HL-60/S4 (cell line): ENCODE results near the gene MAGI1.
"Not testable (repeated sequence)": the region's sequence is repeated elsewhere in the genome, so short reads cannot be mapped to it uniquely, and the experiment has no call there.

Source experiments
- in situ Hi-C: fragments of 300-500 bp; cut with MboI; formaldehyde crosslinking; loops from 2 replicates; pipeline ENCODE4 v1.14.3; 2022; ENCODE audit warnings: low sequenced_read_pairs

Gene MAGI1

DNA sequence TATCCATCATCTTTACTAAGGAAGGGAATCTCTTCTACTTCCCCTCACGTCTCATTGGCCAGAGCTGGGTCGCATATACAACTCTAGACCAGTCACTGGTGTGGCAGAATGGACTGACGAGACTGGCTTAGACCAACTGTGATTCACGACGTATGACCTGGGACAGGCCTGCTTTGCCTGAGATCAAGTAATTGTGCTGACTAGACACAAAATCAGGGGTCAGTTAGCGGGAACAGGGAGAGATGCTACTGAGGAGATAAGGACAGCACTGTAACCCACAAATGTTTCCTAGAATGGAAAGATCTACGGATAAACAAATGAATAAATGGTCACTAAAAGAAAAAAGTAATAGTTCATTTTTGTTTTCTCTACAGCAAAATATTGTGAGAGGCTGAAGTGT is 308.3 kb downstream of the MAGI1 start:
- in situ Hi-C loops, result no loop called here

DNA sequence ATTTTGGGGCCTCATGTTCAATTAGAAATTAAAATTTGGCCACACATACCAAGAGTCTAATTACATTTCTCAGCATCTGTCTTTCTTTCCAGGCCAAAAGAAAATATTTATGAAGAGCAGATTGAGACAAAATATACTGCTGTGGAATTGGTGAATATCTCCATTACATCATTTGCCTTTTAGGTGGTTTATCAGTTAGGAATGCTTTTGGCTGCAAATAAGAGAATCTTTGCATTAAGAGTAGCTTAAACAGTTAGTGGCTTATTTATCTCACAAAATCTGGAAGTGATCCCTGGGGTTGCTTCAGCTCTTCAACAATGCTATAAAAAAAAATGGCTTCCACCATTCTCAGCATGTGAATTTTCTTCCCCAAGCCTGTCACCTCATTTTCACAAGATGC is 308.7 kb downstream of the MAGI1 start:
- in situ Hi-C loops, result no loop called here

DNA sequence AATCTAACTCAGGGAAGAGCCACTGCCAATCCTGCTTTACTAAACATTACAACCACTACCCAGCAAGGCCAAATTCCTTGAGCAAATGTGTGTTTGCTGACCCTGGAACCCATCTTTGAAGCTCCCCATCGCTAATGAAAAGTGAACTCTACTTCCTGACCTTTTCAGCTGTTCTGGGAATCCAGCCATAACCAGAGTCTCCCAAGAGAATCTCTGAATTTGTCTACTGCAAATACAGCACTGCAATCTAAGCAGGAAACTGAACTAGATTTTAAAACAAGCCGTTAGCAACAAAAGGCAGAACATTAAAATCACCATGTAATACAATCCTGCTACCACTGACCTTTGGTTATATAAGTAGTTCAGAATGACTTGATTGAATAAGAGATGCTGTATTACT is 309.2 kb downstream of the MAGI1 start:
- in situ Hi-C loops, result no loop called here

DNA sequence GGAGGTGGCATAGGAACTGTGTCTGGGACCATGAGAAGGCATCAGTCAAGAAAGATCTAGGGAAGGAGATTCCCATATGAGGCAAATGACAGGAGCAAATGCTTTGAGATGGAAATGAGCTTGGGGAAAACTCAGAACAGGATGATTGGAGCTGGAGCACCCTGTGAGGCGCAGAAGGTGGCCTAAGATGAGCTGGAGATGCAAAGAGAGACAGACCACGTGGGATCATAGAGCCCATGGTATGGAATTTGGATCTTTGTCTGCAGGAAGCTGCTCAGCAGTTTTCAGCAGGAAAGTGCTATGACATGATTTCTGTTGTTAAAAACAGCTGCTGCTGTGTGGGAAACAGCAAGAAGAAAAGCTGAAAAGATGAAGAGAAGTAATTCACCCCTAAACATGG is 310.6 kb downstream of the MAGI1 start:
- in situ Hi-C loops, result no loop called here

DNA sequence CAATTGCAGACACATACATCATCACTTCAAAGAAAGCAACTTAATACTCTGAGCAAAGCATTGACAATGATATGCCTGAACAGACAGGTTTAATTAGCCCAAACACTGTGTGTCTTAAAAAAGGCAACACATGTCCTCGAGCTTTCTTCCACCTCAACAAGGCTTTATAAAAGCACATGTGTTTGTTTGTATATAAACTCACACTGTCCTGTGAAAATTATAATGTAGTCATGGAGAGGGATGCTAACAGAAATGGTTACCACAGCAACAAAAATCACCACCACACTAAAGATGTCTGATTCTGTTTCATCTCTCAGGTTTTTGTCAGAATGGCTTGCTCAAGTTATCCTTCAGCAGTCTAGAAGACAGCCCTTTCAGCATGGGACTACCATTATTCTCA is 314.7 kb downstream of the MAGI1 start:
- in situ Hi-C loops, result no loop called here

DNA sequence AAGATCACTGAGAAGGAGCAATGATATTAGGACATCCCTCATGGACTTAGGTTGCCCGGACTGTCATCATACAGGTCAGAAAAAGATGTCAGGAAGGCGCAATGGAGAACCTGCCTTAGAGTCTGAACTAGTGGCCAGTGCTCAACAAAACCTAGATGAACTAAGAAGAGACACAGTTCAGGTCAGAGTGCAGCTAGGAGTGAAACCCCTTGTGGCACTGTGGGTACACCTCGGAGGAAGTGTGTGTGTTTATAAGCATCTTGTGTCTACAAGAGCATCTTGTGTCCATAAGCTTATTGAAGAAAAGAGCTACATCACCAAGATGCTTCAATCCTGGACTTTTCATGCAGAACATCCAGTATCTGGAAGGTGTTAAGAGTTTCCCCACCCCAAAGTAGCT is 315.7 kb downstream of the MAGI1 start:
- in situ Hi-C loops, result no loop called here

DNA sequence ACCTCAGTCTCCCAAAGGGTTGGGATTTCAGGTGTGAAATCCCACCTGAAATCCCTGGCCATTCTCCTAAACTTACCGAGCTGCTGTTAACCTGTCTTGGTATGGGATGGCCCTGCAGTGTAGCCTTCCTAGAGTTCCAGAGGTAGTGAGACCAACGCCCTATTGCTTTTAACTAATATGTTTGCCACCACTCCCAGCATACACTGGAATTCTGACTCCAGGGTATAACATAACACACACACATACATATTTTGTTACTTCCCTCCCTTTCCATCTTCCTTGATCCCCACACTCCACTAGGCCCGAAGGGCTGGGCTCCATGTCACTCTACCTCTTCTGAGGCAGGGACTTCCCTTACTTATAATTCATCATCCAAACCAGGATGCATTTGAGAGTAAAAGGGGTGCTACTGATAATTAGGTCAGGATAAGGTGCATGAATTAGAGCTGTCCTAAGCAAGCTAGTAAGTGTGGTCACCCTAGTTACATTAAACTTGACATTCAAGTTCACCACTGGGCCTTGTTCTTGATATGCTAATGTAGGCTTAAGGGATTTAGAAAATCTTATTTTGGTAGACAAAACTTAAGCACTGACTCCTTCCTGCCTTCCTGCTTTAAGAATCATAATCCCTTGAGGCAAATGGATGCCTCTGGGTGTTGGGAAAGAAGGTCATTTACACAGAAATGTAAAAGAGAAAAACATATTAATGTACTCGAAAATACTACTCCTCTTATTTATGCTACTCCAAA is 317.6 kb downstream of the MAGI1 start:
- in situ Hi-C loops, result no loop called here

DNA sequence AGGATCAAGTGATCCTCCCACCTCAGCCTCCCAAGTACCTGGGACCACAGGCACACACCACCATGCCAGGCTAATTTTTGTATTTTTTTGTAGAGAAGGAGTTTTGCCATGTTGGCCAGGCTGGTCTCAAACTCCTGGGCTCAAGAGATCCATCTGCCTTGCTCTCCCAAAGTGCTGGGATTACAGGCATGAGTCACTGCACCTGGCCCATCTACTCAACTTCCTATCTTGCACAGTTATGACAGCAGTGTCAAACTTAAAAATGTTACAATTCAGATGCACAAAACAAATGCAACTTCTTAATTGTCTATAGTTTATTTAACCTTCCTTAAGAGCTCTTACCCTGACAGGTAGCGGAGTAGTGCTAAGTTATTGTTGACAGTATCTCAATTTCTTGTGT is 319.1 kb downstream of the MAGI1 start:
- in situ Hi-C loops, result not testable (repeated sequence)

DNA sequence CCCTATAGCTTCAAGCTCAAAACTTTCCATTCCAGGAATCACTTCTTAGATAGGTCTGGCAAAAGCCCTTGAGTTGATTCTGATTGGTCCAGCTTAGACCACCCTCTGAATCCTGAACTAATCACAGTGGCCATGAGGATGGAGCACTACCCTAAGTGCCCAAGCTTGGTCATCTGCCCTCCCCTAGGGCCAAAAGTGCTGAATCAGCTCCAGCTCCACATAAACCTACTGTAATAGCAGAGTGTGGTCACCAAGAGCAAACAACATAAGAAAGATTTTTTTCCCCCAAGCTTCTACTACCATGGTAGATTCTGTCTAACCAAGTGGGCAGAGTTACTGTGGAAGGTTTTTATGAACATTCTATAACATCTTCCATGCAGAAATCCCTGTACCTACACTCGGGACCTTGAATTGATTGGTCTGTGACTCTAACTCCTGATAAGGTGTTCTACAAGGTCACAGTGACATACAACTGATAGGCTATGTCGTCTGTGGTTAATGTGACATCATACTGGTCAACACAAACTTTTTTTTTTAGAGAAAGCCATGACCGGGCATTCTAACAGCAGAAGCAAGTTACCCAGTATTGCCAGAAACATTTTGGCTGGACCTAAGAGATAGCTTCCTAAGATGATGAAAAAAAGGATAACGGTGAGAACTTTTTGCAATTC is 320.9 kb downstream of the MAGI1 start:
- in situ Hi-C loops, result no loop called here

DNA sequence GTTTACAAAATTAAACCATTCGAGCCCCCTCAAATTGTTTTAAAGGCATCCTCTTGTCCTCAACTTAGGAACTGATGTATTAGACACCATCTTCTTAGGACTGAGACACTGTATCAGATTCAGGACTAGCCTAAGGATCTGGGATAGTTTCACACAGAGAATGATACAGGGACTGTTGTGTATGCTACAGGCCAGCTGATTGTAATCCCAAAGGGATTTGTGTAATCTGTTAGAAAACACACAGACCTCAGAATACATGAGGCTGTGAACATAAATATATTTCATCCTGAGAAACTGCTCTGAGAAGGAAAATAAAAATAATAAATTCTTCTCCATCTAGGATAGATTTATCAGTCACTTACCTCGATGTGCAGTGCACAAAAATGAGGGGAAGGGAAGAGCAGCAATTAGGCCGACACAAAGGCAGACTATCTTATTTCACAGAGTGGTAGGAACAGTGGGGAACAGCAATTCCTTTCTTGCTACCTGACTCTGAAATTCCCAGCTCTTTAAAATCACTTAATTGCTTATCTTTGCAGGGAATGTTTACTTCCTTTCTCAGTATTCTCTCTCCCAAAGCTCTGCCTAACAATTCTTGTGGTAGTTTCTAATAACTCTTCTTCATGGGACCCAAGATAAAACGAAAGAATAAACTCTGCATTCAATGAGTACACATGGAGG is 322.5 kb downstream of the MAGI1 start:
- in situ Hi-C loops, result no loop called here

DNA sequence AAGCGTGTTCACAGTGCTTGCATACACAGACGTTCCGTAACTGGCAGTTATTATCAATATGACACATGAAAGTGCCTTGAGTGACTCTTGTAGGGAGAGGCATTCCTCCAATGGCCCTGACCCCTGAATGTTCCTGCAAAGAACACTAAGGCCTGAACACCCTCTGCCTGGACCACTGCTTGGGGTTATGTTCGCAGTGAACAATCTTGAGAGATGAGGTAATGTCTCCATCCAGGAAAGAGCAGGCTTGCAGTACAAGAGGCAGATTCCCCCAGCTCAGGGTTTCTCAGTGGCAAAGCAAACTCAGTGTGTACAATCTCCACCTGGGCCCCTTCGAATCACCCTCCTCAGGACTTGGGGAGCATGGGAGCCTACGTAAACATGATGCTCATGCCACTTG is 324.6 kb downstream of the MAGI1 start:
- in situ Hi-C loops, result no loop called here

DNA sequence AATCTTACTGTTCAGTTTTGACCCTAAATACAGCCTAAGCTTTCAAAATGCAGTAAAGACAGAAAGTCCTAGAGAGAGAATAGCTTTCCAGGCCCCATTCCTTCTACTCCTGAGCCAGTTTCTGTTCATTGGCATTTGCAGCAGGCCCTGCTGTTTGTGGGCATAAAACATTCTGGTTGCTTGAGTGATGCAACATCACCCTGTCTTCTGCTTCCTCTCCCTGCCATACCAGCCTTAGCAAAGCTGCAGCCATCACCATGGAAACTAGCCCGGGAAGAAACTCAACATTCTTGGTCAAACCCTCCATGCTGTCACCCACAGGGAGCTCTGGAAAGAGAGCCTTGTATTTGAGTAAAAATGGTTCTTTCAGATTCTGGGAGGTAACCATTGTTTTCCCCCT is 325.7 kb downstream of the MAGI1 start:
- in situ Hi-C loops, result no loop called here

DNA sequence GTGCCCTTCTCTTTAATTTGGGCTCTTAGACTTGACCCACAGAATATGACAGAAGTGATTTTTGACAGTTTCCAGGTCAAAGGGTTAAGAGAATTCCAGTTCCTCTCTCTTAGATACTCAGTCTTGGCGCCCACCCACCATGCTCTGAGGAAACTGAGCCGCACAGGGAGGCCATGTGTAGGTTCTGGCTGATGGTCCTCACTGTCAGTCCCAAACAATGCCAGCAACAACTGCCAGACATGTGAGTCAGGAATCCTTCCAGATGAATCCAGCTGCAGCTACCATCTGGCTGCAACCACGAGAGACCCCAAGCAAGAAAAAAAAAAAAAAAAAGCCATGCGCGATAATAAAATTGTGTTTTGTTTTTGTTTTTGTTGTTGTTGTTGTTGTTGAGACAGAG is 326.6 kb downstream of the MAGI1 start:
- in situ Hi-C loops, result no loop called here

DNA sequence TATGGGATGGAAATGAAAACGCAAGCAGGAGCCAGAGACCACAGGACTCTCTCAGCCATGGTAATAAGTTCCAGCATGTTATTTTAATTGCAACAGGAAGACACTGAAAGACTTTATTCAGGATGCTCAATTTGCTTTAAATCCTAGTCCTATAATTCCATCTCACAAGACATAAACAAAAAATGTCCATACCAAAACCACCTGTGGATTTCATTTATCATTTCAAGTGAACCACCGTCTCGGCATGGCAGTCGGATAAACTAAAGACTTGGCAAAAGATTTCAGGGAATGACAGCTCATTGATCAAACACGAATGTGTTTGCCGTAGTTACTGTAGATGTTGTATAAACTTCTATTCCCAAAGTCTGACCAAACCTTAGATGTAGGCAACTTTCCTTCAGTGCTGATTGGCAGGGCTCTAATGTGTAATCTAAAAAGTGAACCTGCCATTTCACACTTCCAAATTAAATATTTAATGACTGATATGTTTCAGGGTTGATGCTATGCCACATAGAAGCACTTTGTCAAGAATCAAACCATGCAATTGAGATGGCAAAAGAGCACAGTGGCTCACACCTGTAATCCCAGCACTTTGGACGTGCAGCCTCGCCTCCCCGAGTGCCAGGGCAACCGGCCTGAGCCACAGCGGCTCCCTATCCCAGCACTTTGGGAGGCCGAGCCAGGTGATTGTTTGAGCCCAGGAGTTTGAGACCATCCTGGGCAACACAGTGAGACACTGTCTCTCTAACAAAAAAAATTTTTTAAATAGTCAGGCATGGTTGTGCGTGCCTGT is 331.7 kb downstream of the MAGI1 start:
- in situ Hi-C loops, result no loop called here

DNA sequence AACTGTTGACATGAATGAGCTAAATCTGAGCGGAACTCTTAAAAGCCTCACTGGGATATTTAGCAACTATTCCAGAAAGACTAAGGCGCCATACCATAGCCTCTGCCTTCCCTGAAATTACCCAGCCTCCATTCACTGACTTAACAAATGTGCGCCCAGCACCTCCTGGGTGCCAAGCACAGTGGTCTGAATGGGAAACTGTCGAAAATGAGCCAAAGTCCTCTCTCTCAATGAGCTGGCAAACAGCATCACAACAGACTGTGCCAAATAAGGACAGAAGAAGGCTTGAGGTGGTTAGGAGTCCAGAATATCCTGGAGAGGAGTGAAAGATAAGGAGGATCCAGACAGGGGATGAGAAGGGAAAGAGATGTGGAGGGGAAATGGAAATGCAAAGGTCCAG is 332.4 kb downstream of the MAGI1 start:
- in situ Hi-C loops, result no loop called here

DNA sequence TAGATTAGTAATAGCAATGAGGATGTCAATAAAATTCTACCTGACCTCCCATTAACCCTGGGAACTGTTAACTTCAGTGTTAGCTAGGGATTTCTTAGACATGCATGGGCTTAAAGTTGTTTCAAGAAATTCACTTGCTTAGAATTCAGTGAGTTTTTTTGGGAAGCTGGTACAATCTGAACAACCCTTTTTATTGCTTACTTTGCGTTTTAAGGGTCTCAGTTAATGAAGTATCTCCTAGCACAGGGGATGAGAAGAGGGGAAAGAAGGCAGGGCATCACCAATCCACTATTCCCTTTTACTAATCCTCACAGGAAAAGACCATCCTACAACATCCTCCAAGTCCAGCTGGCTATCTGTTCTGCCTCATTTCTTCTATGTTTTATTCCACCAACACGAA is 334.9 kb downstream of the MAGI1 start:
- in situ Hi-C loops, result no loop called here

DNA sequence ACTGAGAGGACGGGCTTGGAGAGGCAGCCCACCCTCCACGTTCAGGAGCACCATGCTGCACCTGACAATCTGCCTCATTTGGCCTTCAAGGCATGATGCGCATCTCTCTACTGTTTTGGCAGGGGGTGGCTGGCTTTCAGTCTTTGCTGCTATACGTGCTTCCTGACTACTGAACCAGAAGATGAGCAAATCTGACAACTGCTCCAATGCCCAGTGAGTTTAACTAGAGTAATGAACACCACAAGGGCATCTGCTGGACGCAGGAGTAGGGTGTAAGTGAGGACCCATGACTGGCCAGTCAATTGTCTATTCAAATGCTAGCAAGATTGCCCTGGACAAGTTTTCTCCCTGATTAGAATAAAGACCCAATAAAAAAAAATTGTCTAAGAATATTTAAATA is 335.7 kb downstream of the MAGI1 start:
- in situ Hi-C loops, result no loop called here

DNA sequence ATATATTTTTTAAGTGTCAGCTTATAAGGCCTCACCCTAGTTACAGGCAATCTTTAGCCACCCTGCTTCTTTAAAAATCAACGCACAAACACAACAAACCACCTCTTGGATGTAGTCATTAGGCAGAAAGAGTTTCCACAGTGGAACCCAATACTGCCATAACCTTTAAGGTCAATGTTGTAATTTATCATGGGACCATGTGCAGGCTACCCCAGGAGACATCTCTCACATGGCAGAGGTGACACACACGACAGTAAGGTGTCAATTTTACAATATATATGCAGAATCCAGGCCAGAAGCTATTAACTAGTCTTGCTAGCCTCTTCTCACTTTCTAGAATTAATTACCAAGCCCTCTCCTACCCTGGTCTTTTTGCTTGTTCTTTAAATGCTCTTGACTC is 336.5 kb downstream of the MAGI1 start:
- in situ Hi-C loops, result no loop called here

DNA sequence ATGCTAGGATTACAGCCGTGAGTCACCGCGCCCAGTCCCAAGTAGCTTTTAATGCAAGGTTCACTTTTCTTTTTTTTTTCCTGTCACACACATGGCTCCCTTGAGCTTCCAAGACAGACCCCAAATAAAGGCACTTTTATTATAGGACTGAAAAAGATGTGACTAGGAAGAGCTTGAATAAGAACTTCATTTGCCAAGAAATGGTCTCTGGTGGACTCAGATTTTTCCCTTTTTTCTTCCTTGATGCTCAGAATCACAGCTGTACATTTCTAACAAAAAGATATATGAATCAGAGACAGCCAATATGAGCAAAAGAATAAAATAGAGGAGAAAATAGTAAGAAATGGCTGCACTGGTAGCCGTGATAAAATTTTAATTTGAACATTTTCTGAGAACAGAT is 337.2 kb downstream of the MAGI1 start:
- in situ Hi-C loops, result no loop called here

DNA sequence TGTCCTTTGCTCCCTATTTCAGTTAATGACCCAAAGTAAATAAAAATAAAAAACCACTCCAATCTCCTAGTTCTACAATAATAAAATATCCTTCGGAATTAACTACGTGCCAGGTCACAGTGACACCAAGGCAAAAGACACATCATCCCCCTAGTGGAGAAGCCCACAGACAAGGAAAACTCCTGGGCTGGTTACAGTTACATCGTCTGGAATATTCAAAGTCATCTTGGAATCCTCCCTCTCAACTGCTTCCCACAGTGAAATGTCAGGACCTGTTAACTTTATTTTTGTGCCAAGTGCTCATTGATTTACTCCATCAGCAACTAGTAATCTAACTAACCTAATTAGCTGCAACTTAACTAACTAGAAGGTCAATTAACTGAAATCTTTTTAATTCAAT is 349.3 kb downstream of the MAGI1 start:
- in situ Hi-C loops, result no loop called here

DNA sequence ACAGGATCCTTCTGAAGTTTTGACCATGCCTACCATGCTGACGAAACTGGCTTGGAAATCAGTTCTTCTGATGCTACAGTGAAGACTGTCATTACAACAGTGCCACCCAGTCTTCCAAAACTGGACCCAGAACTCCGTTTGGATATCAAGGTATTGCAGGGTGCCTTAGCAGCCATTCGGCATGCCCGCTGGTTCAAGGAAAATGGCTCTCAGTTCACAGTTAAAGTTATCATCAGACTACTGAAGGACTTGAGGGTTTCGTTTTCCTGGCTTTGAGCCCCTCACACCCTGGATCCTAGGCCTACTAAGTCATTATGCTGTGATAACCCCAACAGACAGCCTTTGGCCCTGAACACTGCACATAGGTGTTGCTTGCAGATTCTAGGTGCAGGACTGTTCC is 351.0 kb downstream of the MAGI1 start:
- in situ Hi-C loops, result no loop called here
